Measurements from ENCODE around the gene SIT1.
"Not testable (repeated sequence)": the region's sequence is repeated elsewhere in the genome, so short reads cannot be mapped to it uniquely, and the experiment has no call there.

Gene SIT1

GRCh38 chr9:35658137-35658967 lies 7.6 kb upstream of the SIT1 start, which contains the start of gene CCDC107:
Gene CCDC107, plus strand, starts transcription at chr9:35658292. Its CDS starts 88 bp downstream, at chr9:35658380.
- peak; percentile 75 to 80 for DNase-seq

- peak; percentile 90 to 92 for DNase-seq
Measured at GRCh38 chr9:35657546-35658136, 6.9 kb upstream of the SIT1 start, which contains the start of gene RMRP. Gene RMRP, minus strand, starts transcription at chr9:35658019.

- DNase-seq, result no peak
Measured at GRCh38 chr9:35656831-35657545, 6.3 kb upstream of the SIT1 start.

GRCh38 chr9:35656348-35656747 lies 5.6 kb upstream of the SIT1 start:
- no peak for DNase-seq

GRCh38 chr9:35653611-35654010 lies 2.9 kb upstream of the SIT1 start:
- no peak for DNase-seq

GRCh38 chr9:35652829-35653209 lies 2.1 kb upstream of the SIT1 start:
- DNase-seq, result no peak

- no peak for DNase-seq
Measured at GRCh38 chr9:35651956-35652828, 1.5 kb upstream of the SIT1 start.

- peak; percentile 27 to 38 for DNase-seq
Measured at GRCh38 chr9:35649431-35650340, 1.0 kb downstream of the SIT1 start.

GRCh38 chr9:35646533-35647265 lies 4.0 kb downstream of the SIT1 start:
- peak; percentile 92 to 93 for DNase-seq

GRCh38 chr9:35646153-35646532 lies 4.6 kb downstream of the SIT1 start:
- DNase-seq, result no peak

GRCh38 chr9:35645736-35646135 lies 5.0 kb downstream of the SIT1 start:
- DNase-seq, result not testable (repeated sequence)

- DNase-seq, result no peak
Measured at GRCh38 chr9:35643046-35643445, 7.7 kb downstream of the SIT1 start.

- not testable (repeated sequence) for DNase-seq
Measured at GRCh38 chr9:35641478-35641877, 9.3 kb downstream of the SIT1 start.

GRCh38 chr9:35640431-35640830 lies 10.3 kb downstream of the SIT1 start:
- DNase-seq, result not testable (repeated sequence)

GRCh38 chr9:35639631-35640030 lies 11.1 kb downstream of the SIT1 start:
- DNase-seq, result no peak

- not testable (repeated sequence) for DNase-seq
Measured at GRCh38 chr9:35639225-35639624, 11.5 kb downstream of the SIT1 start.

- not testable (repeated sequence) for DNase-seq
Measured at GRCh38 chr9:35638751-35639150, 12.0 kb downstream of the SIT1 start.

GRCh38 chr9:35637427-35637955 lies 13.2 kb downstream of the SIT1 start:
- not testable (repeated sequence) for DNase-seq

GRCh38 chr9:35636877-35637246 lies 13.9 kb downstream of the SIT1 start:
- DNase-seq, result not testable (repeated sequence)

- DNase-seq, result no peak
Measured at GRCh38 chr9:35636135-35636876, 14.4 kb downstream of the SIT1 start.

All from stimulated activated CD4-positive, alpha-beta T cell treated with anti-CD3 and anti-CD28 coated beads, Interleukin-2, amount 100 ng/mL, for 48 hours (primary cell).